ENCODE results near the gene NCCRP1.

Gene NCCRP1

DNA sequence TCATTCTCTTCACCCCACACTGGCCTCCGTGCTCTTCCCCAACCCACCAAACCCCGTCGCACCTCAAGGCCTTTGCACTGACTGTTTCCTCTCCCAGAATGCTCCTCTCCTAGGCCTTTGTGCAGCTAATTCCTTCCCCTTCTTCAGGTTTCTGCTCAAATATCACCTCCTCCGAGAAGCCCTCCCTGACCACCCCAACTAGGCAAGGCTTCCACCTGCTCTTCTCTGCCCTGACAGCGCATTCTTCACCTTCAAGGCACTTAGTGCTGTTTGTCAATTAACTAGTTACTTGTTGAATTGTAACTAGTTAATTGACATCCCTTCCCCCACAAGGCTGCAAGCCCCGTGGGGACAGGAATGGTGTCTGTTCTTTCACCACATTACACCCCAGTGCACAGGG, 7.8 kb upstream of the NCCRP1 start:
- ATAC-seq = no peak
- no peak for TF ChIP-seq ZFP3 (CRISPR knock-in tag; IDR thresholded peaks at IDR 0.05)
- TF ChIP-seq, protein P1, sequence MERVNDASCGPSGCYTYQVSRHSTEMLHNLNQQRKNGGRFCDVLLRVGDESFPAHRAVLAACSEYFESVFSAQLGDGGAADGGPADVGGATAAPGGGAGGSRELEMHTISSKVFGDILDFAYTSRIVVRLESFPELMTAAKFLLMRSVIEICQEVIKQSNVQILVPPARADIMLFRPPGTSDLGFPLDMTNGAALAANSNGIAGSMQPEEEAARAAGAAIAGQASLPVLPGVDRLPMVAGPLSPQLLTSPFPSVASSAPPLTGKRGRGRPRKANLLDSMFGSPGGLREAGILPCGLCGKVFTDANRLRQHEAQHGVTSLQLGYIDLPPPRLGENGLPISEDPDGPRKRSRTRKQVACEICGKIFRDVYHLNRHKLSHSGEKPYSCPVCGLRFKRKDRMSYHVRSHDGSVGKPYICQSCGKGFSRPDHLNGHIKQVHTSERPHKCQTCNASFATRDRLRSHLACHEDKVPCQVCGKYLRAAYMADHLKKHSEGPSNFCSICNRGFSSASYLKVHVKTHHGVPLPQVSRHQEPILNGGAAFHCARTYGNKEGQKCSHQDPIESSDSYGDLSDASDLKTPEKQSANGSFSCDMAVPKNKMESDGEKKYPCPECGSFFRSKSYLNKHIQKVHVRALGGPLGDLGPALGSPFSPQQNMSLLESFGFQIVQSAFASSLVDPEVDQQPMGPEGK (CRISPR knock-in tag; IDR thresholded peaks at IDR 0.05; ENCODE audit: borderline replicate concordance) = no peak
- TF ChIP-seq TCF4 (CRISPR knock-in tag; IDR thresholded peaks at IDR 0.05; ENCODE audit: borderline replicate concordance) = no peak
- no peak for TF ChIP-seq GLIS3 (CRISPR knock-in tag; IDR thresholded peaks at IDR 0.05)
- TF ChIP-seq ARNTL (CRISPR knock-in tag; IDR thresholded peaks at IDR 0.05; ENCODE audit: borderline replicate concordance, low read depth) = no peak
- no peak for TF ChIP-seq RARB (CRISPR knock-in tag; IDR thresholded peaks at IDR 0.05)
- no peak for TF ChIP-seq BACH2 (CRISPR knock-in tag; IDR thresholded peaks at IDR 0.05; ENCODE audit: borderline replicate concordance)
- no peak for TF ChIP-seq ZFP30 (CRISPR knock-in tag; IDR thresholded peaks at IDR 0.05)
- no peak for TF ChIP-seq ZNF70 (CRISPR knock-in tag; IDR thresholded peaks at IDR 0.05)
- no peak for TF ChIP-seq ZC3H10 (CRISPR knock-in tag; IDR thresholded peaks at IDR 0.05)
- no peak for TF ChIP-seq ISL1 (CRISPR knock-in tag; IDR thresholded peaks at IDR 0.05)
- no peak for TF ChIP-seq PPARA (CRISPR knock-in tag; IDR thresholded peaks at IDR 0.05; ENCODE audit: borderline replicate concordance)
- TF ChIP-seq CSDC2 (CRISPR knock-in tag; IDR thresholded peaks at IDR 0.05) = no peak
- TF ChIP-seq, protein P2, sequence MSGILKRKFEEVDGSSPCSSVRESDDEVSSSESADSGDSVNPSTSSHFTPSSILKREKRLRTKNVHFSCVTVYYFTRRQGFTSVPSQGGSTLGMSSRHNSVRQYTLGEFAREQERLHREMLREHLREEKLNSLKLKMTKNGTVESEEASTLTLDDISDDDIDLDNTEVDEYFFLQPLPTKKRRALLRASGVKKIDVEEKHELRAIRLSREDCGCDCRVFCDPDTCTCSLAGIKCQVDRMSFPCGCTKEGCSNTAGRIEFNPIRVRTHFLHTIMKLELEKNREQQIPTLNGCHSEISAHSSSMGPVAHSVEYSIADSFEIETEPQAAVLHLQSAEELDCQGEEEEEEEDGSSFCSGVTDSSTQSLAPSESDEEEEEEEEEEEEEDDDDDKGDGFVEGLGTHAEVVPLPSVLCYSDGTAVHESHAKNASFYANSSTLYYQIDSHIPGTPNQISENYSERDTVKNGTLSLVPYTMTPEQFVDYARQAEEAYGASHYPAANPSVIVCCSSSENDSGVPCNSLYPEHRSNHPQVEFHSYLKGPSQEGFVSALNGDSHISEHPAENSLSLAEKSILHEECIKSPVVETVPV (CRISPR knock-in tag; IDR thresholded peaks at IDR 0.05) = no peak

DNA sequence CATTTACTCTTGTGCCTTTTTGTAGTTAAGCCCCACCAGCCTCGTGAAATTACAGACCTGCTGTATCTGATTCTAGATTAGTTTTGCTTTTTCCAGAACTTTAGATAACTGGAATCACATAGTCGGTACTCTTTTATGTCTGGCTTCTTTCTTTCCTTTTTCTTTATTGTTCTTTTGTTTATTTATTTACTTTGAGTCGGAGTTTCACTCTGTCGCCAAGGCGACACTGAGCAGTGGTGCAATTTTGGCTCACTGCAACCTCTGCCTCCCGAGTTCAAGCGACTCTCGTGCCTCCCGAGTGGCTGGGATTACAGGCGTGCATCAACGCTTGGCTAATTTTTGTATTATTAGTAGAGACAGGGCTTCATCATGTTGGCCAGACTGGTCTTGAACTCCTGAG, 6.0 kb upstream of the NCCRP1 start:
- no peak for ATAC-seq
- no peak for TF ChIP-seq ZNF70 (CRISPR knock-in tag; IDR thresholded peaks at IDR 0.05)
- no peak for TF ChIP-seq SNAI2 (CRISPR knock-in tag; IDR thresholded peaks at IDR 0.05)
- no peak for TF ChIP-seq ZNF8 (CRISPR knock-in tag; IDR thresholded peaks at IDR 0.05)
- TF ChIP-seq ESRRG (CRISPR knock-in tag; IDR thresholded peaks at IDR 0.05) = no peak
- no peak for TF ChIP-seq TCF4 (CRISPR knock-in tag; IDR thresholded peaks at IDR 0.05; ENCODE audit: borderline replicate concordance)
- TF ChIP-seq, protein P3, sequence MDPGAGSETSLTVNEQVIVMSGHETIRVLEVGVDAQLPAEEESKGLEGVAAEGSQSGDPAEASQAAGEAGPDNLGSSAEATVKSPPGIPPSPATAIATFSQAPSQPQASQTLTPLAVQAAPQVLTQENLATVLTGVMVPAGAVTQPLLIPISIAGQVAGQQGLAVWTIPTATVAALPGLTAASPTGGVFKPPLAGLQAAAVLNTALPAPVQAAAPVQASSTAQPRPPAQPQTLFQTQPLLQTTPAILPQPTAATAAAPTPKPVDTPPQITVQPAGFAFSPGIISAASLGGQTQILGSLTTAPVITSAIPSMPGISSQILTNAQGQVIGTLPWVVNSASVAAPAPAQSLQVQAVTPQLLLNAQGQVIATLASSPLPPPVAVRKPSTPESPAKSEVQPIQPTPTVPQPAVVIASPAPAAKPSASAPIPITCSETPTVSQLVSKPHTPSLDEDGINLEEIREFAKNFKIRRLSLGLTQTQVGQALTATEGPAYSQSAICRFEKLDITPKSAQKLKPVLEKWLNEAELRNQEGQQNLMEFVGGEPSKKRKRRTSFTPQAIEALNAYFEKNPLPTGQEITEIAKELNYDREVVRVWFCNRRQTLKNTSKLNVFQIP (CRISPR knock-in tag; IDR thresholded peaks at IDR 0.05; ENCODE audit: borderline replicate concordance, low read depth) = no peak
- no peak for TF ChIP-seq OSR1 (CRISPR knock-in tag; IDR thresholded peaks at IDR 0.05)
- TF ChIP-seq, protein P2 (CRISPR knock-in tag; IDR thresholded peaks at IDR 0.05) = no peak
- TF ChIP-seq, protein P4, sequence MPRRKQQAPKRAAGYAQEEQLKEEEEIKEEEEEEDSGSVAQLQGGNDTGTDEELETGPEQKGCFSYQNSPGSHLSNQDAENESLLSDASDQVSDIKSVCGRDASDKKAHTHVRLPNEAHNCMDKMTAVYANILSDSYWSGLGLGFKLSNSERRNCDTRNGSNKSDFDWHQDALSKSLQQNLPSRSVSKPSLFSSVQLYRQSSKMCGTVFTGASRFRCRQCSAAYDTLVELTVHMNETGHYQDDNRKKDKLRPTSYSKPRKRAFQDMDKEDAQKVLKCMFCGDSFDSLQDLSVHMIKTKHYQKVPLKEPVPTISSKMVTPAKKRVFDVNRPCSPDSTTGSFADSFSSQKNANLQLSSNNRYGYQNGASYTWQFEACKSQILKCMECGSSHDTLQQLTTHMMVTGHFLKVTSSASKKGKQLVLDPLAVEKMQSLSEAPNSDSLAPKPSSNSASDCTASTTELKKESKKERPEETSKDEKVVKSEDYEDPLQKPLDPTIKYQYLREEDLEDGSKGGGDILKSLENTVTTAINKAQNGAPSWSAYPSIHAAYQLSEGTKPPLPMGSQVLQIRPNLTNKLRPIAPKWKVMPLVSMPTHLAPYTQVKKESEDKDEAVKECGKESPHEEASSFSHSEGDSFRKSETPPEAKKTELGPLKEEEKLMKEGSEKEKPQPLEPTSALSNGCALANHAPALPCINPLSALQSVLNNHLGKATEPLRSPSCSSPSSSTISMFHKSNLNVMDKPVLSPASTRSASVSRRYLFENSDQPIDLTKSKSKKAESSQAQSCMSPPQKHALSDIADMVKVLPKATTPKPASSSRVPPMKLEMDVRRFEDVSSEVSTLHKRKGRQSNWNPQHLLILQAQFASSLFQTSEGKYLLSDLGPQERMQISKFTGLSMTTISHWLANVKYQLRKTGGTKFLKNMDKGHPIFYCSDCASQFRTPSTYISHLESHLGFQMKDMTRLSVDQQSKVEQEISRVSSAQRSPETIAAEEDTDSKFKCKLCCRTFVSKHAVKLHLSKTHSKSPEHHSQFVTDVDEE (CRISPR knock-in tag; IDR thresholded peaks at IDR 0.05) = no peak
- TF ChIP-seq, protein P1 (CRISPR knock-in tag; IDR thresholded peaks at IDR 0.05; ENCODE audit: borderline replicate concordance) = no peak
- TF ChIP-seq, protein P5, sequence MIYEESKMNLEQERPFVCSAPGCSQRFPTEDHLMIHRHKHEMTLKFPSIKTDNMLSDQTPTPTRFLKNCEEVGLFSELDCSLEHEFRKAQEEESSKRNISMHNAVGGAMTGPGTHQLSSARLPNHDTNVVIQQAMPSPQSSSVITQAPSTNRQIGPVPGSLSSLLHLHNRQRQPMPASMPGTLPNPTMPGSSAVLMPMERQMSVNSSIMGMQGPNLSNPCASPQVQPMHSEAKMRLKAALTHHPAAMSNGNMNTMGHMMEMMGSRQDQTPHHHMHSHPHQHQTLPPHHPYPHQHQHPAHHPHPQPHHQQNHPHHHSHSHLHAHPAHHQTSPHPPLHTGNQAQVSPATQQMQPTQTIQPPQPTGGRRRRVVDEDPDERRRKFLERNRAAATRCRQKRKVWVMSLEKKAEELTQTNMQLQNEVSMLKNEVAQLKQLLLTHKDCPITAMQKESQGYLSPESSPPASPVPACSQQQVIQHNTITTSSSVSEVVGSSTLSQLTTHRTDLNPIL (CRISPR knock-in tag; IDR thresholded peaks at IDR 0.05; ENCODE audit: low read depth) = no peak
- TF ChIP-seq ZFP3 (CRISPR knock-in tag; IDR thresholded peaks at IDR 0.05) = no peak
- no peak for TF ChIP-seq GLIS3 (CRISPR knock-in tag; IDR thresholded peaks at IDR 0.05)
- no peak for TF ChIP-seq ZC3H10 (CRISPR knock-in tag; IDR thresholded peaks at IDR 0.05)
- no peak for TF ChIP-seq PPARA (CRISPR knock-in tag; IDR thresholded peaks at IDR 0.05; ENCODE audit: borderline replicate concordance)
- no peak for TF ChIP-seq RARB (CRISPR knock-in tag; IDR thresholded peaks at IDR 0.05)
- no peak for TF ChIP-seq ZFP30 (CRISPR knock-in tag; IDR thresholded peaks at IDR 0.05)
- TF ChIP-seq ARNTL (CRISPR knock-in tag; IDR thresholded peaks at IDR 0.05; ENCODE audit: borderline replicate concordance, low read depth) = no peak

Measured in SK-N-SH treated with all-trans-retinoic acid at 6 μM for 48 hours (cell line).